H9 (cell line): ENCODE measurements around the gene UVSSA. TPM values are rescaled to one million over a fixed set of nuclear protein-coding genes. Genes with fewer than 3 reads are reported as not detected.

Experiments used
- DNase-seq: peaks from one replicate; pipeline ENCODE4 v3.0.0-alpha.2; 2017
- H2AFZ ChIP-seq: one replicate; pipeline ENCODE4 v1.6.1; 2013; ENCODE audit warnings: mild to moderate bottlenecking, low read length, control low read depth, moderate library complexity
- H2AK5ac ChIP-seq: 2 replicates; pipeline ENCODE4 v1.6.1; 2013; ENCODE audit warnings: low read length, control low read depth, mixed read lengths; ENCODE audit not compliant: insufficient read length
- H2BK120ac ChIP-seq: one replicate; pipeline ENCODE4 v1.6.1; 2013; ENCODE audit warnings: low read depth, mild to moderate bottlenecking, low read length, control low read depth, inconsistent platforms; ENCODE audit not compliant: poor library complexity, severe bottlenecking
- H2BK12ac ChIP-seq: 2 replicates; pipeline ENCODE4 v1.6.1; 2013; ENCODE audit warnings: low read length, control low read depth, mixed read lengths, low read depth; ENCODE audit not compliant: insufficient read length
- H2BK15ac ChIP-seq: 2 replicates; pipeline ENCODE4 v1.6.1; 2013; ENCODE audit warnings: low read depth, low read length, control low read depth
- H2BK20ac ChIP-seq: one replicate; pipeline ENCODE4 v1.6.1; 2013; ENCODE audit warnings: low read depth, mild to moderate bottlenecking, low read length, control low read depth, inconsistent platforms; ENCODE audit not compliant: poor library complexity, severe bottlenecking
- H2BK5ac ChIP-seq: 2 replicates; pipeline ENCODE4 v1.6.1; 2013; ENCODE audit warnings: low read length, control low read depth, mixed read lengths; ENCODE audit not compliant: insufficient read length
- H3K14ac ChIP-seq: 2 replicates; pipeline ENCODE4 v1.6.1; 2013; ENCODE audit warnings: low read length, control low read depth; ENCODE audit not compliant: insufficient read depth
- H3K18ac ChIP-seq: 2 replicates; pipeline ENCODE4 v1.6.1; 2013; ENCODE audit warnings: low read depth, mild to moderate bottlenecking, mixed read lengths, low read length, control low read depth; ENCODE audit not compliant: insufficient read length
- H3K23ac ChIP-seq: 2 replicates; pipeline ENCODE4 v1.6.1; 2013; ENCODE audit warnings: low read length, control low read depth, mixed read lengths, low read depth; ENCODE audit not compliant: insufficient read length
- H3K23me2 ChIP-seq: 2 replicates; pipeline ENCODE4 v1.6.1; 2013; ENCODE audit warnings: low read depth, mild to moderate bottlenecking, mixed read lengths, low read length, control low read depth; ENCODE audit not compliant: insufficient read length, poor library complexity, severe bottlenecking
- H3K27ac ChIP-seq: 2 replicates; pipeline ENCODE4 v1.5.1; 2013; ENCODE audit warnings: low read length, control low read depth, mixed read lengths, low read depth; ENCODE audit not compliant: insufficient read length
- H3K27me3 ChIP-seq: 2 replicates; pipeline ENCODE4 v1.6.1; 2013; ENCODE audit warnings: low read length, control low read depth, inconsistent platforms; ENCODE audit not compliant: insufficient read depth
- H3K4ac ChIP-seq: 2 replicates; pipeline ENCODE4 v1.6.1; 2013; ENCODE audit warnings: low read depth, mild to moderate bottlenecking, control low read depth, inconsistent platforms, low read length, moderate library complexity
- H3K4me1 ChIP-seq: 2 replicates; pipeline ENCODE4 v1.6.1; 2013; ENCODE audit warnings: low read length, control low read depth, inconsistent platforms; ENCODE audit not compliant: insufficient read depth
- H3K4me2 ChIP-seq: 2 replicates; pipeline ENCODE4 v1.6.1; 2013; ENCODE audit warnings: low read length, control low read depth, mixed read lengths; ENCODE audit not compliant: insufficient read length, insufficient read depth
- H3K56ac ChIP-seq: 2 replicates; pipeline ENCODE4 v1.6.1; 2013; ENCODE audit warnings: low read depth, mild to moderate bottlenecking, mixed read lengths, low read length, control low read depth; ENCODE audit not compliant: insufficient read length
- H3K79me1 ChIP-seq: 2 replicates; pipeline ENCODE4 v1.6.1; 2013; ENCODE audit warnings: low read depth, mild to moderate bottlenecking, moderate library complexity, low read length, control low read depth, inconsistent platforms; ENCODE audit not compliant: insufficient read depth, poor library complexity, severe bottlenecking
- H3K79me2 ChIP-seq: 2 replicates; pipeline ENCODE4 v1.6.1; 2013; ENCODE audit warnings: low read length, control low read depth, inconsistent platforms; ENCODE audit not compliant: insufficient read depth
- H3K9ac ChIP-seq: 2 replicates; pipeline ENCODE4 v1.6.1; 2013; ENCODE audit warnings: low read length, control low read depth, mixed read lengths; ENCODE audit not compliant: insufficient read length; ENCODE audit errors: extremely low read depth
- H3K9me3 ChIP-seq: one replicate; pipeline ENCODE4 v1.6.1; 2013; ENCODE audit warnings: low read depth, low read length, inconsistent platforms; ENCODE audit not compliant: control insufficient read depth
- H3T11ph ChIP-seq: one replicate; pipeline ENCODE4 v1.6.1; 2013; ENCODE audit warnings: mild to moderate bottlenecking, low read length, control low read depth, inconsistent platforms
- H4K20me1 ChIP-seq: one replicate; pipeline ENCODE4 v1.6.1; 2013; ENCODE audit not compliant: control insufficient read depth, insufficient read length, insufficient read depth
- H4K5ac ChIP-seq: 2 replicates; pipeline ENCODE4 v1.6.1; 2013; ENCODE audit warnings: low read depth, mild to moderate bottlenecking, mixed read lengths, low read length, control low read depth; ENCODE audit not compliant: insufficient read length
- H4K8ac ChIP-seq: replicated peaks from 2 replicates; pipeline ENCODE4 v1.6.1; 2013; ENCODE audit warnings: low read length, control low read depth, mixed read lengths, low read depth; ENCODE audit not compliant: insufficient read length
- H4K91ac ChIP-seq: 2 replicates; pipeline ENCODE4 v1.6.1; 2013; ENCODE audit warnings: low read depth, mild to moderate bottlenecking, moderate library complexity, mixed read lengths, low read length, control low read depth; ENCODE audit not compliant: insufficient read length
- H3K27ac Mint-ChIP-seq, 3 experiments: 2 replicates in 2 of 3; 3 replicates in 1 of 3; pipeline ENCODE4 v1.8.0; 2020 to 2021; ENCODE audit warnings: mixed read lengths in 3 of 3, mild to moderate bottlenecking in 1 of 3, moderate library complexity in 1 of 3
- H3K27me3 Mint-ChIP-seq: 2 replicates; pipeline ENCODE4 v1.8.0; 2021; ENCODE audit warnings: low read depth, mild to moderate bottlenecking, moderate library complexity, mixed read lengths
- H3K36me3 Mint-ChIP-seq, 3 experiments: 2 replicates in 2 of 3; 3 replicates in 1 of 3; pipeline ENCODE4 v1.8.0; 2020 to 2021; ENCODE audit warnings: low read depth in 3 of 3, mixed read lengths in 3 of 3; ENCODE audit not compliant: insufficient read depth in 1 of 3
- H3K4me1 Mint-ChIP-seq, 2 experiments: 2 replicates each; pipeline ENCODE4 v1.8.0; 2020; ENCODE audit warnings: mixed read lengths in 2 of 2
- H3K4me3 Mint-ChIP-seq, 2 experiments: 2 replicates in 1 of 2; 3 replicates in 1 of 2; pipeline ENCODE4 v1.8.0; 2020 to 2021; ENCODE audit warnings: mild to moderate bottlenecking in 2 of 2, mixed read lengths in 2 of 2, moderate library complexity in 1 of 2
- H3K9me3 Mint-ChIP-seq, 2 experiments: 2 replicates in 1 of 2; 3 replicates in 1 of 2; pipeline ENCODE4 v1.8.0; 2020; ENCODE audit warnings: mild to moderate bottlenecking in 2 of 2, mixed read lengths in 2 of 2, moderate library complexity in 1 of 2
- CTCF ChIP-seq: fragments of 200-600 bp; sonication (generic); conservative IDR thresholded peaks from 3 replicates; pipeline ENCODE4 v1.8.0; 2021; ENCODE audit warnings: antibody characterized with exemption, mild to moderate bottlenecking
- WGBS: extraction: QIAGEN DNeasy Blood & Tissue Kit; methylation state at CpG from one replicate; pipeline ENCODE4 v1.1.7; 2013; ENCODE audit warnings: missing lambda C conversion rate, low lambda C conversion rate, mixed read lengths; ENCODE audit not compliant: insufficient read length; ENCODE audit errors: extremely low coverage; 5-methylcytosine and 5-hydroxymethylcytosine counted together
- total RNA-seq: library from RNA; stranded (reverse); gene quantifications from 2 replicates; pipeline ENCODE4 v1.2.1, GENCODE V29; 2021

The UVSSA gene
- total RNA-seq, 1 experiment from 2014 or later: 15.9 TPM

- TF ChIP-seq CTCF: no peak
- H3K4me2 ChIP-seq: no peak overlapping the region
- H2BK120ac ChIP-seq: no peak overlapping the region
- WGBS: no CpG with 5 or more reads among the region's 15 CpGs
- H3K36me3 Mint-ChIP-seq: peaks cover 13 to 23% (median 13%) of the 10 kb centered on the region in 3 experiments
- peaks cover 3% of the 10 kb centered on the region for H4K20me1 ChIP-seq
- H2BK15ac ChIP-seq: no peak overlapping the region
- no peak overlapping the region for H2AFZ ChIP-seq
- no peaks in the 10 kb centered on the region for H3K23me2 ChIP-seq
- peaks cover 37% of the 10 kb centered on the region for H3K27me3 ChIP-seq
- no peak overlapping the region for H3K18ac ChIP-seq
- H3K27me3 Mint-ChIP-seq: peaks cover 43% of the 10 kb centered on the region
- H4K5ac ChIP-seq: no peak overlapping the region
- DNase-seq: no peak
- H3K4me1 Mint-ChIP-seq: 0 out of 4 replicates have a peak, but pooled peaks cover 0 to 2% of the 10 kb centered on the region in 2 experiments
- no peak overlapping the region for H3K4me3 Mint-ChIP-seq
- no peak overlapping the region for H2AK5ac ChIP-seq
- H3K27ac ChIP-seq: no peak overlapping the region
- no peak overlapping the region for H2BK5ac ChIP-seq
- no peak overlapping the region for H3T11ph ChIP-seq
- no peak overlapping the region for H3K23ac ChIP-seq
- peaks cover 20 to 40% of the 10 kb centered on the region in 2 experiments for H3K9me3 Mint-ChIP-seq
- peaks cover 6% of the 10 kb centered on the region for H3K9me3 ChIP-seq
- H3K79me2 ChIP-seq: no peaks in the 10 kb centered on the region
- no peak overlapping the region for H3K9ac ChIP-seq
- H3K27ac Mint-ChIP-seq: no peak overlapping the region
- no peak overlapping the region; the same call in 1 of the 2 replicates for H3K14ac ChIP-seq
- no peak overlapping the region for H2BK20ac ChIP-seq
- H3K56ac ChIP-seq: no peak overlapping the region
- H4K91ac ChIP-seq: no peak overlapping the region
- no peaks in the 10 kb centered on the region for H3K79me1 ChIP-seq
- H4K8ac ChIP-seq: no peak overlapping the region
- no peak overlapping the region for H2BK12ac ChIP-seq
- H3K4me1 ChIP-seq: no peaks in the 10 kb centered on the region
- no peak overlapping the region for H3K4ac ChIP-seq
These were observed 52.6 kb downstream of the UVSSA start for GRCh38 chr4:1399508-1400190.
